GM19455 (cell line): ENCODE data around the gene RETREG2.

Experiments used
- ATAC-seq: cut with Tn5 transposase; IDR thresholded peaks from one replicate; pipeline ENCODE4 v1.9.1; 2021; ENCODE audit not compliant: unreplicated experiment

Gene RETREG2

GRCh38 chr2:219177552-219178376 lies at the start of gene RETREG2:
TSS of gene RETREG2 (plus strand) at chr2:219178275. CDS start at chr2:219178353, 78 bp downstream.
- ATAC-seq = peak; percentile 41

- no peak for ATAC-seq
These were observed 49.7 kb upstream of the RETREG2 start for GRCh38 chr2:219128396-219128795.

GRCh38 chr2:219129589-219129988 lies 48.5 kb upstream of the RETREG2 start:
- no peak for ATAC-seq

- ATAC-seq = no peak
These were observed 46.7 kb upstream of the RETREG2 start for GRCh38 chr2:219131327-219131726.

- no peak for ATAC-seq
These were observed 46.3 kb upstream of the RETREG2 start for GRCh38 chr2:219131744-219132143.

GRCh38 chr2:219133976-219134375 lies 44.1 kb upstream of the RETREG2 start:
- no peak for ATAC-seq

GRCh38 chr2:219140722-219141121 lies 37.4 kb upstream of the RETREG2 start:
- ATAC-seq = no peak

GRCh38 chr2:219142329-219142728 lies 35.7 kb upstream of the RETREG2 start:
- ATAC-seq = no peak

GRCh38 chr2:219149667-219150066 lies 28.4 kb upstream of the RETREG2 start:
- no peak for ATAC-seq

GRCh38 chr2:219155054-219155644 lies 22.9 kb upstream of the RETREG2 start:
- ATAC-seq = no peak

- ATAC-seq = no peak
These were observed 20.7 kb upstream of the RETREG2 start for GRCh38 chr2:219157396-219157795.

- ATAC-seq = no peak
These were observed 20.1 kb upstream of the RETREG2 start for GRCh38 chr2:219158025-219158424.

GRCh38 chr2:219158586-219158985 lies 19.5 kb upstream of the RETREG2 start:
- no peak for ATAC-seq

- ATAC-seq = peak; percentile 5
These were observed 18.3 kb upstream of the RETREG2 start for GRCh38 chr2:219159771-219160185.

- ATAC-seq = peak; percentile 93
These were observed 17.7 kb upstream of the RETREG2 start, which contains the start of gene NHEJ1 for GRCh38 chr2:219160186-219161017. TSS of gene NHEJ1 (minus strand) at chr2:219160815. CDS start at chr2:219158362, 2,453 bp downstream.

GRCh38 chr2:219161097-219161496 lies 17.0 kb upstream of the RETREG2 start:
- ATAC-seq = no peak

- no peak for ATAC-seq
These were observed 14.9 kb upstream of the RETREG2 start for GRCh38 chr2:219163156-219163555.

GRCh38 chr2:219165058-219165911 lies 12.8 kb upstream of the RETREG2 start:
- no peak for ATAC-seq

GRCh38 chr2:219167997-219168396 lies 10.1 kb upstream of the RETREG2 start:
- ATAC-seq = no peak

- ATAC-seq = no peak
These were observed 9.5 kb upstream of the RETREG2 start for GRCh38 chr2:219168526-219168925.
